HG03565 (cell line): ENCODE results near the gene KLHL9.
A peak's percentile ranks its signal among the peaks of the same experiment; 100 is the strongest.

Experiments
- ATAC-seq: cut with Tn5 transposase; IDR thresholded peaks from one replicate; pipeline ENCODE4 v1.9.1; 2021; ENCODE audit warnings: mild to moderate bottlenecking, moderate library complexity; ENCODE audit not compliant: unreplicated experiment

Gene KLHL9

DNA sequence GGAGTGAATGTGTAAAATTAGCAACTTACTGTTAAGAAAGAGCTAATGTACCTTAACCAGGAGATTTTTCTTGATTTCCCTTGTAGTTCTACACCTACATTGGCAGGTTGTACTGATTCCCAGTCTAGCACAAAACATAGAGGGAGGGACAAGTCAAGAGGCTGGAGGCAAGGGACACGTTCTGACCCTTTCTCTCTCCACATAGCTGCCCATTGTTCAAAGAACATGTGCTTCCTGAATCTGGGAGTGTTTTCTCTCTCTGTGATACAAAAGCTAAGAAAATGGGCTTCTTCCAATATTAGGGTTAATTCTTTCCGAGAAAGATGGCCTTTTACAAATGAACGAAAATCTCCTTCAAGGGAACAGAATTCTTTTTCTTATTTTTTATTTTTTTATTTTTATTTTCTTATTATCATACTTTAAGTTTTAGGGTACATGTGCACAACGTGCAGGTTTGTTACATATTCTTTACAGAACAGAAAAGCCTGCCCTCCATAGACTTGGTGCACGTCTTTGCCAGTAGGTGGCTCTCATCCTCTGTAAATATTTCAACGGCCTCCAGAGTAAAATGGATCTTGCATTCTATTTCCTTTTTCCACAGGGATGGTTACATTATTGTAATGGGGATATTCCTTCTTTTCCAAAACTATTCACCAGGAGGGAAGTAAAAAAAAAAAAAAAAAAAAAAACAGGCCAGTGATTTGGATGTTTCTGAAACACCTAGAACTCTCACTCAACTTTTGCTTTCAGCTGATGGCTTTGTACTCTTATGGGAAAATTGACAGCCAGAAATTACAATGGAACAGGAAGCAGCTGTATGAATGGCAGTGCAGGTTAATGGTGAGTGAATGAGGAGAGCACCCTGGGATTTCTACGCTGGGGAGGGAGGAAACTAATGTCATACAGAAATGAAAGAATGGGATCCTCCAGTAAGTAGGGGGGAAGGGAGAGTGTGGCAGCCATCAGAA lies 17.0 kb downstream of the KLHL9 start:
- peak; percentile 53 for ATAC-seq

DNA sequence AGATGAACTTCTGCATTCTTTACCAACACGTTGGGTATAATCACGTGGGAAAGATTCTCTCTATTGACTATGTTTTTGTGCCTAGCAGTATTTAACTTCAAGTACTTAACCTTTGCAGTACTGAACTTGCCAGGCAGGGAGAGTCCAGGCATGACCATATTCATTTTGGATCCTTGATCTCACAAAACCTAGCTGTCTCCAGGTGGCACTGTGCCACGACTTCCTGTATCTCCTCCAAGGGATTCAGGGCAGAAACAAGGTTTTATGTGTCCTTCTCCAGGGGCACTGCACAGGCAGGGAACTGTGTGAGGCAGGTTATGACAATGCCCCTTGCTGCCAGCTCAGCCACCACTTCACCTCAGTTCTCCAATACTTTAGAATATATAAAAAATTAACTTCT lies 18.3 kb downstream of the KLHL9 start:
- no peak for ATAC-seq

- no peak for ATAC-seq
Observed at GRCh38 chr9:21316032-21316842, 19.0 kb downstream of the KLHL9 start.

- ATAC-seq, result no peak
Observed at GRCh38 chr9:21314152-21314551, 21.1 kb downstream of the KLHL9 start.

- no peak for ATAC-seq
Observed at GRCh38 chr9:21311889-21312288, 23.3 kb downstream of the KLHL9 start.

- ATAC-seq, result no peak
Observed at GRCh38 chr9:21305213-21305612, 30.0 kb downstream of the KLHL9 start, which contains the start of gene IFNA5. TSS of gene IFNA5 (minus strand) at chr9:21305313. CDS start at chr9:21305256, 57 bp downstream.

DNA sequence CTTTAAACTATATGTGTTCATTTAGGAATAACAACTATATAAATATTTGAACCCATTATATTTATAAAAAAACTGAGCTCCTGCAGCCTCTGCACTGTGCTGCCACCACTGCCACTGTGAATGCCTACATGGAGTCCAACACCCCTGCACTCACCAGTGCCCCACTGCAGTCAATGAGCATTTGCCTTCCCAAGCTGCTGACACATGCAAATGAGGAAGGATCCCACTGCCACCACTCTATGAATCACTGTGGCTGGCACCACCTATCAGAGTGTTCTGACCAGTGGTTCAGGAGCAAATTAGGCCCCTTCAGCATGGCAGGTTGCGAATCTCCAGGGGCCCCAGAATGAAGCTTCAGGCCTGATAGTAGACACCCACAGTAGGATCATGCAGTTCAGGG lies 39.2 kb downstream of the KLHL9 start:
- no peak for ATAC-seq

GRCh38 chr9:21294904-21295538 lies 40.2 kb downstream of the KLHL9 start:
- ATAC-seq, result peak; percentile 74

DNA sequence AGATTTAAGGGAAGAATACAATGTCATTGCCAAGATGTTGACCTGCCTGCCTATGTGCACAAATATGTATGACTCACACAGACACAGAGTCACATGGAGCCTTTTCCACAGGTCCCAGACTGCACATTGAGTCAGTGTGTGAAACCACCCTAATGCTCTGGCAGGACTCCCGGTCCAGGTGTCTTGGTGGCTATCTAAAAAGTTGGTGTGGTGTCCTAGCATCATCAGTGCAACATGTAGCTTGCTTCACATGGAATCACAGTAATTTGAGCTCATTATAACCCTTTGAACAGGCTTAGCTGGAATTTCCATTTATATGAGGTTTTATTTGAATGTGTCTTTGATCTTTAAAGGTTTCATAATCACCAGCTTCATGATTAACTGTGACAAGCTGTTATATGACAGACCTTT lies 40.8 kb downstream of the KLHL9 start:
- no peak for ATAC-seq

DNA sequence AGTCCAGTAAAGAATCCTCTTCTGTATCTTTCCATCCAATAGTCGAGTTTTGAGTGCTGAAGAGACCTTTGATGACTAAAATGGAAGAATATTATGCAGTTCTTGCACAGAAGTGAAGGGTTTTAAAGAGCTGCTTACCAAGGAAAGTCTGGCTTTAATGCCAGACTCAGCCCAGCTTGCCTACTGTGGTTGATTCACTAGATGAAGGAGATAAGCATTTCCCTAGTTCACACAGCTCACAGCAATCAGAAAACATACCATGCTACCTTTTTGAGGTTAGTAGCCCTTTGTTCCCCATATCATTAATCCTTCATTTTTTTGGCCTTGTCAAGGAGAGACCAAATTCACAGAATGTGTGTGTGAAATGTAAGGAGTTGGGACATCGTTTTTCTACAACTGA lies 45.4 kb downstream of the KLHL9 start:
- no peak for ATAC-seq

- ATAC-seq, result no peak
Observed at GRCh38 chr9:21287280-21287679, 47.9 kb downstream of the KLHL9 start.

DNA sequence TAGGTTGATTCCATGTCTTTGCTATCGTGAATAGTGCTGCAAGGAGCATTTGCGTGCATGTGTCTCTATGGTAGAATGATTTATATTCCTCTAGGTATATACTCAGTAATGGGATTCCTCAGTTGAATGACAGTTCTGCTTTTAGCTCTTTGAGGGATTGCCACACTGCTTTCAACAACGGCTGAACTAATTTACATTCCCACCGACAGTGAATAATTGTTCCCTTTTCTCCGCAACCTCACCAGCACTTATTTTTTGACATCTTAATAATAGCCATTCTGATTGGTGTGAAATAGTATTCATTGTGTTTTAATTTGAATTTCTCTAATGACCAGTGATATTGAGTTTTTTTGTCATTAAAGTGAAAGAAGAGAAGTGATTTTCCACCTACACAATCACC lies 48.5 kb downstream of the KLHL9 start:
- ATAC-seq, result no peak

- no peak for ATAC-seq
Observed at GRCh38 chr9:21286099-21286498, 49.1 kb downstream of the KLHL9 start.

DNA sequence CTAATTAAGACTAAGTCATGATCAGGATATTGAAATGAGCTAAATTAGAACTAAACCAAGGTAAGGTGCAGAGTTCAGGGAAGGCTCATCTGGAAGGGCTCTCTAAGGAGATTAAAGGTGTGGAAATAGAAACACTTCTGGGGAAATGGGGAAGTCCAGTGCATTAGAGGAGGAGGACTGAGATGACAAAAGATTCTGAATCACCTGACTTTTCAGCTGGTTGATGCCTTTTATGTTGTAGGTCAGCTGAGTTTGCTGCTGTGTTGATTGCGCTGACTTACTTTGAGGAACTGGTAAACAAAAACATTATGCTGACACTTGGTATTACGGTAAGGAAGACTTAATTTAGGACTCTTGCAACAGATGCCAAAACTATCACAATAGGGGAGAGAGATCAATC lies 53.9 kb downstream of the KLHL9 start:
- ATAC-seq, result no peak
